NCI-H1092 treated with DMSO at 0.1 percent for 48 hours (cell line): ENCODE data around the gene RARS2.

ENCODE experiments used
- DNase-seq: peaks from one replicate; lab custom pipeline; 2025; lab: John Stamatoyannopoulos, UW

The RARS2 gene

GRCh38 chr6:87573307-87574024 is 16.3 kb downstream of the RARS2 start:
- DNase-seq: no peak

GRCh38 chr6:87572883-87573282 is 16.9 kb downstream of the RARS2 start:
- no peak for DNase-seq

- DNase-seq: no peak
These were observed 17.8 kb downstream of the RARS2 start for GRCh38 chr6:87572021-87572420.

DNA sequence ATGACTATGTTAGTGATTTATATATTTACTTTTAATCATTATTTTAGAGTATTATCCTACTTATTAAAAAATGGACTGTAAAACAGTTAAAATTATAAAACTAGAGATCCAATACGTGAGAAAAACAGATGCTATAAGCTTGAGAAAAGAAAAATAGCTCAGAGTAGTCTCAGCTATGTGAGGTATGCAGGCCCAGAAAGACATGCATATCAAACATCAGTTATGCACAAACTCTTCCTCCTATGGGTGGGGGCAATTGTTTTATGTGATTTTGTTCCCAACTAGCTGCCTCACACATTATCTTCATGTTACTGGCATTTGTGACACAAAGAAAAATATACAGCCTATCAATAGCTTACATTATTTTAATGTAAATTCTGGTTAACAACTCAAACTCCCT is 28.8 kb downstream of the RARS2 start:
- no peak for DNase-seq

GRCh38 chr6:87558446-87558845 is 31.3 kb downstream of the RARS2 start:
- DNase-seq: no peak

GRCh38 chr6:87555506-87555905 is 34.3 kb downstream of the RARS2 start:
- DNase-seq: no peak

DNA sequence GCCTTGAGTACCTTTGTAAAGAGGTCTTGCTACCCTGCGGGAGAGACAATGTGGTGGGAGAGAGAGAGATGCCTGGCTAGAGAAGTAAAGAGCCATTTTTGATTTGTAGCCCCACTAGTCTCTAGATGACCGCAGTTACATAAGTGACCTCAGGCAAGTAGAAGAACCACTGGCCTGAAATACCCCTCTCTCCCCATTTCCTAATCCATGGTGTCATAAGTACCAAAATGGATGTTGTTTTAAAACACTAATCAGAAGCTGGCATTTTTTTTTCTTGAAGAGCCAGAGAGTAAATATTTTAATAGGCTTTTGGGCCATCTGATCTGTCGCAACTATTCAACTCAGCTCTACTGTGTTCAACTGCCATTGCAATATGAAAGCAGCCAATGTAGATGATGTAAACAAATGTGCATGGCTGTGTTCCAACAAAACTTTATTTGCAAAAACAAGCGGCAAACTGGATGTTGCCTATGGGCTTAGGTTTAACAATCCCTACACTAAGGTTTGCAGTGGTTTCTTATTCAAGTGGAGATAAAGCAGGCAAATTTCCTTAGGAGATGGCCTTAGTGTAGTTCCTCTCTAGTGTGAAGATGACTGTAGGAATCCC is 36.5 kb downstream of the RARS2 start:
- no peak for DNase-seq

- no peak for DNase-seq
These were observed 38.0 kb downstream of the RARS2 start for GRCh38 chr6:87551799-87552198.

DNA sequence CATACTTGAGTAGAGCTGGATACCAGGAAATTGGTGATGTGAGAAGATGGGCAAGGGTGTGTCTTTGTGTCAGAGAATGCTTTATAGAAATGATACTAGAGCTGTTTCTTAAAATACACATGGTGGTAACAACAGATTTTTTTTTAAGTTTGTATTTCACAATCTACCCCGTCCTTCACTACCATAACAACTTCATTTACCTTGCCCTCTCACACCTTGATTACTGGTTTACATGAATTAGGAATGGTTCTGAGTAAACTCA is 45.4 kb downstream of the RARS2 start:
- no peak for DNase-seq

DNA sequence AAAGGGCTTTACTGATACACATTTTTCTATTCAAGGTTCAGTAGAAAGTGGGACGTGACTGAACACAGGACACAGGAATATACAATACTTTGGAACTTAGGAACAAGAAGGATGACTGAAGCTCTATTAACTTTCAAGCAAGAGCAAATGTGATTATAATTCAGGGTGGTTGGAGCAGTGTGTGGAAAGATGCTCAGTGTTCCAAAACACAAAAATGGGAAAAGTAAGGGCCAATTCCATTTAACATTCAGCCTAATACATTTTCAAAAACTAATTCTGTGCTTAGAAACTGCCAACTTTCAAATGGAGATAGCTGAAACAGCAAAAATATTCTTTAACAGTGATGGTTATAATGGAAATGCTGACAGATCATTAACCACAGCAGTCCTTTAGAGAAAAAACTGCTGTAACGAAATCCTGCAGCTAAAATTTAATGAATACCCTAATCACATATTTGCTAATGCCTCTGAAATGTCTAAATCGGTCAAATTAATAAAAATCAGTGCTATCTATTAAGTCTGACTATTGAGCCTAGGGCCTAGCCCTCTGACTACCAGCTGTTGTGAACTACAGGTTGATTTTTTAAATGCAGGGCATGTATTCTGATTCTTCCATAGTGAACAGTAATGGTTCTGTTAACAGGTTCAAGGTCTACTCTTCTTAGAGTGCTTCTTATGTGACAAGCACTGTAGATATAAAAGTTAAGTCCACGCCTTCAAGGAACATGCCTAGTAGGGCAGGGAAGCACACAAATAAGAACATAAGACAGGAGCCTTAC is 45.9 kb downstream of the RARS2 start:
- no peak for DNase-seq

- no peak for DNase-seq
These were observed 48.0 kb downstream of the RARS2 start for GRCh38 chr6:87541744-87542143.

GRCh38 chr6:87541041-87541440 is 48.7 kb downstream of the RARS2 start:
- no peak for DNase-seq

GRCh38 chr6:87540539-87540938 is 49.2 kb downstream of the RARS2 start:
- DNase-seq: no peak

- no peak for DNase-seq
These were observed 50.2 kb downstream of the RARS2 start for GRCh38 chr6:87539554-87539953.

GRCh38 chr6:87538510-87539260 is 51.1 kb downstream of the RARS2 start:
- DNase-seq: no peak

- DNase-seq: no peak
These were observed 55.3 kb downstream of the RARS2 start for GRCh38 chr6:87534377-87535047.

DNA sequence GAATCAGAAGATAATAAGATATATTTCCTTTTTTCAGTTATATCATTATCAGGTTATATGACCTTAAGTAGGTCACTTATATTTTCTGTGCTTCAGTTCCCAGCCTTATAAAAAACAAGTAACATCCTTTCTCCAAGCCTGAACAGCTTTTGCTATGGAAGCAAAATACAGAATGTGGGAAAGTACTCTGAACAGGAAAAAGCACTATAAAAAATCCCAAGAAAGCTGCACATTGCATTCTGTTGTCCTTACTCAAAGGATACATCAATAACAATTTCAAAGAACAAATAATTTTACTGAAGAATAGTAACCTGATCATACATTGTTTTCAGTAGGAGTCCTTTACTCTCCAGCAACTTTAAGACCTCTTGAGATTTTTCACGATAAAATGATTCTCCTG is 60.6 kb downstream of the RARS2 start:
- DNase-seq: no peak

DNA sequence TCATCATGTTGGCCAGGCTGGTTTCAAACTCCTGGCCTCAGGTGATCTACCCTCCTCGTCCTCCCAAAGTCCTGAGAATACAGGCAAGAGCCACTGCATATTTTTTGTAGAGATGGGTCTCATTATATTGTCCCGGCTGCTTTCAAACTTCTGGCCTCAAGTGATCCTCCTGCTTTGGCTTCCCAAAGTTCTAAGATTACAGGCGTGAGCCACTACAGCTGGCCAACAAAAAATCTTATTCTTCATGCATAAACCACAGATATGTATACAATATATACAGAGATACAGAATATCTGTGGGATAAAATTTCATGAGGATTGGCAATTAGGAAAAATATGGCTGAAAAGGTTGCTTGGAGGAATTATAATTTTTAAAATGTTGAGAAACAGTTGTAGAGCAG is 67.1 kb downstream of the RARS2 start:
- DNase-seq: no peak

DNA sequence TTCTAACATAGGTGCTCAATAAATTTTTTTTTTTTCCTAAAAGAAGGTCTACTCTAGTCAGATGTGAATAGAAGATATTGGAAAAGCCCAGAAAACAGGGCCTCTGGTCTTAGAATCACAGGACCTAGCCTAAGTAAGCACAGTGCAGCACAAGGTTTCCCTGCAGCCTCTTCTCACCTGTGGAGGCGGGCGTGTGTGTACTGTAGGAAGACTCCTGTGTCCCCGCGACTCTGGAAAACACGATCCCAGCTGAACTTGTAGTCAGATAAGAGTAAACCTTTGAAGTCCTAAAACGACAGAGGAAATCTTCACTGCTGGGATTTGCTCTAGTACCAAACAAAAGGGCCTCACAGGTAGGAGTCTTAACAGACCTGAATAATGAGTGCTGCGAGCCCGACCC is 71.3 kb downstream of the RARS2 start:
- DNase-seq: no peak

- DNase-seq: no peak
These were observed 75.0 kb downstream of the RARS2 start for GRCh38 chr6:87514831-87515230.

GRCh38 chr6:87504441-87504840 is 85.3 kb downstream of the RARS2 start:
- DNase-seq: no peak
